A549 (cell line): ENCODE results near the gene PNPLA3. TPM values are rescaled to one million over a fixed set of nuclear protein-coding genes. Genes with fewer than 3 reads are reported as not detected.

ENCODE experiments used
- ATAC-seq, 2 experiments: fragments of 200-7000 bp in 1 of 2; fragments of >200 bp in 1 of 2; cut with Nextera tagmentation in 1 of 2; cut with Tn5 transposase in 1 of 2; 3 replicates each; pipeline versions ENCODE4 v1.8.0 to v1.9.1; 2018 to 2020; ENCODE audit warnings: mild to moderate bottlenecking in 1 of 2, moderate library complexity in 1 of 2
- CTCF ChIA-PET: fragments of 300-600 bp; sonication (Branson Sonifier 250); formaldehyde crosslinking; extraction: SDS; loops from one replicate; lab custom pipeline; 2021; ENCODE audit warnings: antibody characterized with exemption, inconsistent platforms; lab: Yijun Ruan, JAX
- POLR2A ChIA-PET: fragments of 350-600 bp; formaldehyde crosslinking; extraction: SDS; loops from one replicate; lab custom pipeline; 2021; ENCODE audit warnings: antibody characterized with exemption, inconsistent platforms; lab: Yijun Ruan, JAX
- DNase-seq, 2 experiments: peaks; one replicate each; pipeline versions ENCODE4 v3.0.0 to v3.0.0-alpha.2; 2011 to 2016; ENCODE audit warnings: low read depth in 1 of 2, low spot score in 1 of 2
- FAIRE-seq: peaks from 2 replicates; lab custom pipeline; 2011; peaks lifted over from hg19 to GRCh38; lab: Jason Lieb, UNC
- H3K27ac ChIP-seq, 2 experiments: fragments of >200 bp; sonication (Bioruptor Twin); formaldehyde crosslinking; 3 replicates each; pipeline ENCODE4 v1.5.1; 2016 to 2017
- H3K4me1 ChIP-seq: fragments of >200 bp; sonication (Bioruptor Twin); formaldehyde crosslinking; 3 replicates; pipeline ENCODE4 v1.6.1; 2016
- H3K4me2 ChIP-seq: fragments of >200 bp; sonication (Bioruptor Twin); formaldehyde crosslinking; 3 replicates; pipeline ENCODE4 v1.6.1; 2016
- H3K4me3 ChIP-seq: fragments of >200 bp; sonication (Bioruptor Twin); formaldehyde crosslinking; 3 replicates; pipeline ENCODE4 v1.5.1; 2016
- H3K9me3 ChIP-seq: fragments of >200 bp; sonication (Bioruptor Twin); formaldehyde crosslinking; 3 replicates; pipeline ENCODE4 v1.6.1; 2016
- CEBPB ChIP-seq, 2 experiments: fragments of >200 bp in 1 of 2; sonication (Bioruptor Twin) in 1 of 2; formaldehyde crosslinking in 1 of 2; IDR thresholded peaks; 2 replicates each; pipeline ENCODE4 v1.6.1; 2012 to 2016
- EHF ChIP-seq: fragments of 250-450 bp; sonication (Bioruptor Pico); IDR thresholded peaks from 2 replicates; pipeline ENCODE4 v1.5.0; 2020; ENCODE audit warnings: mild to moderate bottlenecking
- EHMT2 ChIP-seq: fragments of 200-600 bp; sonication (generic); IDR thresholded peaks from 2 replicates; pipeline ENCODE4 v1.6.1; 2016; ENCODE audit warnings: antibody characterized with exemption, low read depth, mild to moderate bottlenecking, moderate library complexity
- EP300 ChIP-seq, 2 experiments: fragments of >200 bp; sonication (Bioruptor Twin); formaldehyde crosslinking; IDR thresholded peaks; 2 replicates in 1 of 2; 3 replicates in 1 of 2; pipeline ENCODE4 v1.6.1; 2016 to 2017
- ESRRA ChIP-seq: fragments of 150-350 bp; IDR thresholded peaks from 2 replicates; pipeline ENCODE4 v1.6.1; 2014; ENCODE audit warnings: mild to moderate bottlenecking, low read length, borderline replicate concordance
- FOSB ChIP-seq: fragments of 250-450 bp; sonication (Bioruptor Pico); IDR thresholded peaks from 2 replicates; pipeline ENCODE4 v1.5.0; 2020; ENCODE audit warnings: mild to moderate bottlenecking, moderate library complexity
- FOSL2 ChIP-seq, 2 experiments: fragments of 450-650 bp in 1 of 2; fragments of >200 bp in 1 of 2; sonication (Bioruptor Twin) in 1 of 2; formaldehyde crosslinking; IDR thresholded peaks; 2 replicates each; pipeline versions ENCODE4 v1.5.0 to v1.6.1; 2016 to 2020; ENCODE audit warnings: mild to moderate bottlenecking in 1 of 2, moderate library complexity in 1 of 2
- FOXS1 ChIP-seq: fragments of 250-450 bp; sonication (Bioruptor Pico); IDR thresholded peaks from 2 replicates; pipeline ENCODE4 v1.5.0; 2020; ENCODE audit warnings: mild to moderate bottlenecking, moderate library complexity
- HOXB13 ChIP-seq: fragments of 250-450 bp; sonication (Bioruptor Pico); IDR thresholded peaks from 2 replicates; pipeline ENCODE4 v1.5.0; 2020; ENCODE audit warnings: low read depth, mild to moderate bottlenecking, moderate library complexity
- JUNB ChIP-seq: fragments of >200 bp; sonication (Bioruptor Twin); formaldehyde crosslinking; IDR thresholded peaks from 2 replicates; pipeline ENCODE4 v1.6.1; 2016
- KDM5A ChIP-seq: fragments of 200-600 bp; sonication (generic); IDR thresholded peaks from 2 replicates; pipeline ENCODE4 v1.6.1; 2016; ENCODE audit warnings: antibody characterized with exemption, mild to moderate bottlenecking
- MAFK ChIP-seq: fragments of 450-650 bp; IDR thresholded peaks from 2 replicates; pipeline ENCODE4 v1.6.1; 2014; ENCODE audit not compliant: partially characterized antibody
- NR3C1 ChIP-seq: fragments of >200 bp; sonication (Bioruptor Twin); formaldehyde crosslinking; IDR thresholded peaks from 3 replicates; pipeline ENCODE4 v1.6.1; 2017
- POLR2A ChIP-seq: IDR thresholded peaks from 2 replicates; pipeline ENCODE4 v1.6.1; 2012; ENCODE audit warnings: mild to moderate bottlenecking, low read length
- RCOR1 ChIP-seq: fragments of 150-350 bp; IDR thresholded peaks from 2 replicates; pipeline ENCODE4 v1.6.1; 2014; ENCODE audit warnings: antibody characterized with exemption, low read length, low read depth
- RNF2 ChIP-seq: fragments of 200-600 bp; sonication (generic); IDR thresholded peaks from 2 replicates; pipeline ENCODE4 v1.6.1; 2016; ENCODE audit warnings: low read depth, mild to moderate bottlenecking, antibody characterized with exemption, moderate library complexity, borderline replicate concordance
- SMC3 ChIP-seq: fragments of >200 bp; sonication (Bioruptor Twin); formaldehyde crosslinking; IDR thresholded peaks from 3 replicates; pipeline ENCODE4 v1.6.1; 2018; ENCODE audit warnings: inconsistent platforms
- SREBF2 ChIP-seq: fragments of 450-650 bp; IDR thresholded peaks from 2 replicates; pipeline ENCODE4 v1.6.1; 2014; ENCODE audit warnings: mild to moderate bottlenecking, moderate library complexity
- TFCP2L1 ChIP-seq: fragments of 250-450 bp; sonication (Bioruptor Pico); IDR thresholded peaks from 2 replicates; pipeline ENCODE4 v1.5.0; 2021; ENCODE audit warnings: mild to moderate bottlenecking
- TP53 ChIP-seq: fragments of 250-450 bp; sonication (Bioruptor Pico); IDR thresholded peaks from 2 replicates; pipeline ENCODE4 v1.5.0; 2021; ENCODE audit warnings: mild to moderate bottlenecking, moderate library complexity
- ZC3H11A ChIP-seq: fragments of 450-650 bp; IDR thresholded peaks from 2 replicates; pipeline ENCODE4 v1.6.1; 2014; ENCODE audit warnings: antibody characterized with exemption, mild to moderate bottlenecking
- ZFP36 ChIP-seq: fragments of 450-650 bp; IDR thresholded peaks from 2 replicates; pipeline ENCODE4 v1.6.1; 2014; ENCODE audit warnings: borderline replicate concordance; ENCODE audit not compliant: partially characterized antibody
- ZNF302 ChIP-seq: fragments of 250-450 bp; sonication (Bioruptor Pico); IDR thresholded peaks from 2 replicates; pipeline ENCODE4 v1.9.0; 2021; ENCODE audit warnings: inconsistent platforms, mild to moderate bottlenecking, moderate library complexity
- ZSCAN20 ChIP-seq: fragments of 250-450 bp; sonication (Bioruptor Pico); IDR thresholded peaks from 2 replicates; pipeline ENCODE4 v1.8.0; 2022; ENCODE audit warnings: mild to moderate bottlenecking, moderate library complexity
- WGBS: methylation state at CpG from one replicate; pipeline ENCODE4 v1.1.6; 2017; ENCODE audit errors: missing lambda C conversion rate; 5-methylcytosine and 5-hydroxymethylcytosine counted together
- polyA plus RNA-seq, 4 experiments: library from polyadenylated mRNA; depleted of rRNA in 3 of 4; stranded (reverse); fragments of >200 nt; fragmentation: RNase III in 1 of 4; extraction: RNeasy Plus Mini Kit Qiagen cat#74134 plus additional on column Dnase treatment in 1 of 4; gene quantifications; 2 replicates in 3 of 4; 3 replicates in 1 of 4; pipeline ENCODE4 v1.2.3, GENCODE V29; 2011 to 2017
- TF ChIP-seq, protein P1 (sequence below): IDR thresholded peaks from 2 replicates; pipeline ENCODE4 v1.6.1; 2012
- TF ChIP-seq, protein P2 (sequence below): IDR thresholded peaks from 2 replicates; pipeline ENCODE4 v1.6.1; 2012
- TF ChIP-seq, protein P3 (sequence below): fragments of 250-450 bp; sonication (Bioruptor Pico); IDR thresholded peaks from 2 replicates; pipeline ENCODE4 v1.5.0; 2020; ENCODE audit warnings: low read depth, mild to moderate bottlenecking, moderate library complexity
- TF ChIP-seq, protein P4 (sequence below): fragments of >200 bp; sonication (Bioruptor Twin); formaldehyde crosslinking; IDR thresholded peaks from 3 replicates; pipeline ENCODE4 v1.5.1; 2016
- TF ChIP-seq, protein P5 (sequence below): fragments of >200 bp; sonication (Bioruptor Twin); formaldehyde crosslinking; IDR thresholded peaks from 3 replicates; pipeline ENCODE4 v1.6.1; 2016
- TF ChIP-seq, protein P6 (sequence below): fragments of 450-650 bp; IDR thresholded peaks from 2 replicates; pipeline ENCODE4 v1.6.1; 2014; ENCODE audit warnings: antibody characterized with exemption

Gene PNPLA3
- polyA plus RNA-seq, 2 of the 4 experiments (the other 2 are of a cell fraction), result 1.3 to 1.8 TPM

DNA sequence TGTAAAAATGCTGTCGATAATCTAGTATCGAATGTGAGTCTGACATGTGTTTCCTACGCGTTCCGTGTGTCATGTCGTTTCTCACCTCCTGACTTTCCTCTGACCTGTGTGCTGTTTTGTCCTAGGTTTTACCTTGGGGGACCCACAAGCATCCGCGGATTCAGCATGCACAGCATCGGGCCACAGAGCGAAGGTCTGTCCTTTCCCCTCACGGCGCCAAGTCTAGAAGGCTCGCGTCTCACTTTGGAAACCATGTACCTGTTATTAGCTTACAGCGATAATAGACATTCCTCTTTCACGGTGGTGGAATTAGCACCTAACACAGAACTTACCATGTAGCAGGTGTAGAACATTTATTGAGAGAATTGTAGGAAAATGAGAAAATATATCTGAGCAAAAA is 60.2 kb downstream of the PNPLA3 start:
- no peak for FAIRE-seq
- no peaks in the 10 kb centered on the region for H3K4me1 ChIP-seq
- TF ChIP-seq KDM5A (no peak), JUNB (no peak), ESRRA (no peak), TP53 (no peak), FOXS1 (CRISPR knock-in tag) (no peak), SREBF2 (no peak), POLR2A (no peak), EP300 (IDR thresholded peaks at IDR 0.05) (no peak), RNF2 (no peak), FOSB (no peak), NR3C1 (no peak), ZNF302 (no peak)
- TF ChIP-seq, protein P1, sequence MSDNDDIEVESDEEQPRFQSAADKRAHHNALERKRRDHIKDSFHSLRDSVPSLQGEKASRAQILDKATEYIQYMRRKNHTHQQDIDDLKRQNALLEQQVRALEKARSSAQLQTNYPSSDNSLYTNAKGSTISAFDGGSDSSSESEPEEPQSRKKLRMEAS, result no peak
- TF ChIP-seq, protein P2, sequence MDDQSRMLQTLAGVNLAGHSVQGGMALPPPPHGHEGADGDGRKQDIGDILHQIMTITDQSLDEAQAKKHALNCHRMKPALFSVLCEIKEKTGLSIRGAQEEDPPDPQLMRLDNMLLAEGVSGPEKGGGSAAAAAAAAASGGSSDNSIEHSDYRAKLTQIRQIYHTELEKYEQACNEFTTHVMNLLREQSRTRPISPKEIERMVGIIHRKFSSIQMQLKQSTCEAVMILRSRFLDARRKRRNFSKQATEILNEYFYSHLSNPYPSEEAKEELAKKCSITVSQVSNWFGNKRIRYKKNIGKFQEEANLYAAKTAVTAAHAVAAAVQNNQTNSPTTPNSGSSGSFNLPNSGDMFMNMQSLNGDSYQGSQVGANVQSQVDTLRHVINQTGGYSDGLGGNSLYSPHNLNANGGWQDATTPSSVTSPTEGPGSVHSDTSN, result no peak
- TF ChIP-seq, all 56 proteins: peak for 0
- no peak overlapping the region for H3K4me3 ChIP-seq
- 94% methylated on average over 16 of the region's 16 CpGs for whole genome bisulfite sequencing
- DNase-seq, result no peak
- POLR2A ChIA-PET, result no interaction called here
- ATAC-seq, result no peak
- H3K27ac ChIP-seq, result no peak overlapping the region
- H3K4me2 ChIP-seq, result no peak overlapping the region
- H3K9me3 ChIP-seq, result no peaks in the 10 kb centered on the region
- CTCF ChIA-PET, result interaction anchor here (1.4 to 2.1 kb wide), 4 partner anchors 9 to 643 kb away, joined by 4 to 10 read pairs (median 7); no protein-coding TSS in a partner anchor

DNA sequence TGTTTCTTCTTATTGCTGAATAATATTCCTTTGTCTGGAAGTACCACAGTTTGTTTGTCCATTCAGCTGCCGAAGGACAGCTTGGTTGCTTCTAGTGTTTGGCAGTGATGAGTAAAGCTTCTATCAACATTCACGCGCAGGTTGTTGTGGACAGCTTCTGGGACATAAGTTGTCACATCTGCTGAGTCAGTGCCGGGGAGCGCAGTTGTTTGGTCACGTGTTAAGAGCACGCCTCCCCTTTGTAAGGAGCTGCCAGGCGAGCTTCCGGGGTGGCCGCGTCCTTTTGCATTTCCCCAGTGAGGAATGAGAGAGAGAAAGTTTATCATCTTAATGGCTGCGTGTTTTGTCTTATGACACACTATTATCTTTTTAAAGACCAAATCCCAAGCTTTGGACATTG is 61.9 kb downstream of the PNPLA3 start:
- Histone ChIP-seq H3K27ac (no peak overlapping the region), H3K9me3 (no peaks in the 10 kb centered on the region), H3K4me2 (no peak overlapping the region)
- 94% methylated on average over 12 of the region's 12 CpGs for WGBS
- ChIA-PET POLR2A (no interaction called here), CTCF (interaction anchor here (1.4 to 2.1 kb wide), 2 partner anchors 8 to 12 kb away, joined by 3 to 10 read pairs; no protein-coding TSS in a partner anchor)
- DNase-seq, result no peak
- TF ChIP-seq, protein P3, sequence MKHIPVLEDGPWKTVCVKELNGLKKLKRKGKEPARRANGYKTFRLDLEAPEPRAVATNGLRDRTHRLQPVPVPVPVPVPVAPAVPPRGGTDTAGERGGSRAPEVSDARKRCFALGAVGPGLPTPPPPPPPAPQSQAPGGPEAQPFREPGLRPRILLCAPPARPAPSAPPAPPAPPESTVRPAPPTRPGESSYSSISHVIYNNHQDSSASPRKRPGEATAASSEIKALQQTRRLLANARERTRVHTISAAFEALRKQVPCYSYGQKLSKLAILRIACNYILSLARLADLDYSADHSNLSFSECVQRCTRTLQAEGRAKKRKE (CRISPR knock-in tag), result no peak
- TF ChIP-seq ZFP36 (no peak), EHF (CRISPR knock-in tag) (no peak), MAFK (no peak), NR3C1 (no peak), EHMT2 (no peak), RCOR1 (no peak), TP53 (no peak), TFCP2L1 (CRISPR knock-in tag) (no peak), FOSL2 (IDR thresholded peaks at IDR 0.05) (no peak), FOSL2 (CRISPR knock-in tag; IDR thresholded peaks at IDR 0.05) (no peak), SMC3 (no peak), HOXB13 (no peak), ZC3H11A (no peak), CEBPB (IDR thresholded peaks at IDR 0.05) (no peak), ZSCAN20 (CRISPR knock-in tag) (no peak), ESRRA (no peak)
- TF ChIP-seq, protein P4, sequence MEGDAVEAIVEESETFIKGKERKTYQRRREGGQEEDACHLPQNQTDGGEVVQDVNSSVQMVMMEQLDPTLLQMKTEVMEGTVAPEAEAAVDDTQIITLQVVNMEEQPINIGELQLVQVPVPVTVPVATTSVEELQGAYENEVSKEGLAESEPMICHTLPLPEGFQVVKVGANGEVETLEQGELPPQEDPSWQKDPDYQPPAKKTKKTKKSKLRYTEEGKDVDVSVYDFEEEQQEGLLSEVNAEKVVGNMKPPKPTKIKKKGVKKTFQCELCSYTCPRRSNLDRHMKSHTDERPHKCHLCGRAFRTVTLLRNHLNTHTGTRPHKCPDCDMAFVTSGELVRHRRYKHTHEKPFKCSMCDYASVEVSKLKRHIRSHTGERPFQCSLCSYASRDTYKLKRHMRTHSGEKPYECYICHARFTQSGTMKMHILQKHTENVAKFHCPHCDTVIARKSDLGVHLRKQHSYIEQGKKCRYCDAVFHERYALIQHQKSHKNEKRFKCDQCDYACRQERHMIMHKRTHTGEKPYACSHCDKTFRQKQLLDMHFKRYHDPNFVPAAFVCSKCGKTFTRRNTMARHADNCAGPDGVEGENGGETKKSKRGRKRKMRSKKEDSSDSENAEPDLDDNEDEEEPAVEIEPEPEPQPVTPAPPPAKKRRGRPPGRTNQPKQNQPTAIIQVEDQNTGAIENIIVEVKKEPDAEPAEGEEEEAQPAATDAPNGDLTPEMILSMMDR, result no peak
- TF ChIP-seq, protein P5, sequence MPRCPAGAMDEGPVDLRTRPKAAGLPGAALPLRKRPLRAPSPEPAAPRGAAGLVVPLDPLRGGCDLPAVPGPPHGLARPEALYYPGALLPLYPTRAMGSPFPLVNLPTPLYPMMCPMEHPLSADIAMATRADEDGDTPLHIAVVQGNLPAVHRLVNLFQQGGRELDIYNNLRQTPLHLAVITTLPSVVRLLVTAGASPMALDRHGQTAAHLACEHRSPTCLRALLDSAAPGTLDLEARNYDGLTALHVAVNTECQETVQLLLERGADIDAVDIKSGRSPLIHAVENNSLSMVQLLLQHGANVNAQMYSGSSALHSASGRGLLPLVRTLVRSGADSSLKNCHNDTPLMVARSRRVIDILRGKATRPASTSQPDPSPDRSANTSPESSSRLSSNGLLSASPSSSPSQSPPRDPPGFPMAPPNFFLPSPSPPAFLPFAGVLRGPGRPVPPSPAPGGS, result no peak
- TF ChIP-seq, protein P6, sequence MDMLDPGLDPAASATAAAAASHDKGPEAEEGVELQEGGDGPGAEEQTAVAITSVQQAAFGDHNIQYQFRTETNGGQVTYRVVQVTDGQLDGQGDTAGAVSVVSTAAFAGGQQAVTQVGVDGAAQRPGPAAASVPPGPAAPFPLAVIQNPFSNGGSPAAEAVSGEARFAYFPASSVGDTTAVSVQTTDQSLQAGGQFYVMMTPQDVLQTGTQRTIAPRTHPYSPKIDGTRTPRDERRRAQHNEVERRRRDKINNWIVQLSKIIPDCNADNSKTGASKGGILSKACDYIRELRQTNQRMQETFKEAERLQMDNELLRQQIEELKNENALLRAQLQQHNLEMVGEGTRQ, result no peak
- TF ChIP-seq, all 56 proteins: peak for 0
- FAIRE-seq, result no peak
- no peaks in the 10 kb centered on the region for H3K4me1 ChIP-seq
- ATAC-seq, result no peak
- no peak overlapping the region for H3K4me3 ChIP-seq
